ENCODE data around the gene MOB1B.

- TF ChIP-seq, protein P1, sequence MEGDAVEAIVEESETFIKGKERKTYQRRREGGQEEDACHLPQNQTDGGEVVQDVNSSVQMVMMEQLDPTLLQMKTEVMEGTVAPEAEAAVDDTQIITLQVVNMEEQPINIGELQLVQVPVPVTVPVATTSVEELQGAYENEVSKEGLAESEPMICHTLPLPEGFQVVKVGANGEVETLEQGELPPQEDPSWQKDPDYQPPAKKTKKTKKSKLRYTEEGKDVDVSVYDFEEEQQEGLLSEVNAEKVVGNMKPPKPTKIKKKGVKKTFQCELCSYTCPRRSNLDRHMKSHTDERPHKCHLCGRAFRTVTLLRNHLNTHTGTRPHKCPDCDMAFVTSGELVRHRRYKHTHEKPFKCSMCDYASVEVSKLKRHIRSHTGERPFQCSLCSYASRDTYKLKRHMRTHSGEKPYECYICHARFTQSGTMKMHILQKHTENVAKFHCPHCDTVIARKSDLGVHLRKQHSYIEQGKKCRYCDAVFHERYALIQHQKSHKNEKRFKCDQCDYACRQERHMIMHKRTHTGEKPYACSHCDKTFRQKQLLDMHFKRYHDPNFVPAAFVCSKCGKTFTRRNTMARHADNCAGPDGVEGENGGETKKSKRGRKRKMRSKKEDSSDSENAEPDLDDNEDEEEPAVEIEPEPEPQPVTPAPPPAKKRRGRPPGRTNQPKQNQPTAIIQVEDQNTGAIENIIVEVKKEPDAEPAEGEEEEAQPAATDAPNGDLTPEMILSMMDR (conservative IDR thresholded peaks at IDR 0.05) = no peak
- no peak for TF ChIP-seq EZH2 (IDR thresholded peaks at IDR 0.05; ENCODE audit: low read depth)
Measured at GRCh38 chr4:70895811-70896491, 6.2 kb upstream of the MOB1B start.
